Skeletal muscle tissue (tissue), 4 donors: ENCODE results near the gene PACRG. TPM values are rescaled to one million over a fixed set of nuclear protein-coding genes. Genes with fewer than 3 reads are reported as not detected.

Experiments
- H3K27ac ChIP-seq: one replicate; pipeline ENCODE4 v1.7.0; 2013; ENCODE audit warnings: mild to moderate bottlenecking, low read depth, low read length, inconsistent platforms
- H3K27me3 ChIP-seq, 3 donors: one replicate each; pipeline ENCODE4 v1.7.0; 2013; ENCODE audit warnings: low read length in 3 of 3; ENCODE audit not compliant: control insufficient read depth in 3 of 3, insufficient read depth in 3 of 3
- H3K36me3 ChIP-seq, 3 donors: one replicate each; pipeline ENCODE4 v1.7.0; 2013; ENCODE audit warnings: low read length in 3 of 3; ENCODE audit not compliant: control insufficient read depth in 3 of 3, insufficient read depth in 3 of 3
- H3K4me1 ChIP-seq, 3 donors: one replicate each; pipeline ENCODE4 v1.7.0; 2013; ENCODE audit warnings: low read length in 3 of 3, mild to moderate bottlenecking in 3 of 3; ENCODE audit not compliant: control insufficient read depth in 3 of 3, insufficient read depth in 3 of 3
- H3K4me3 ChIP-seq, 3 donors: one replicate each; pipeline ENCODE4 v1.7.0; 2013; ENCODE audit warnings: low read length in 3 of 3
- H3K9ac ChIP-seq, 3 donors: one replicate each; pipeline ENCODE4 v1.7.0; 2013; ENCODE audit warnings: low read length in 3 of 3, mild to moderate bottlenecking in 3 of 3, moderate library complexity in 2 of 3, low read depth in 1 of 3
- H3K9me3 ChIP-seq, 3 donors: one replicate each; pipeline ENCODE4 v1.7.0; 2013; ENCODE audit warnings: low read length in 3 of 3; ENCODE audit not compliant: control insufficient read depth in 3 of 3
- total RNA-seq: library from RNA; depleted of rRNA; stranded (reverse); fragments of >200 nt; gene quantifications from one replicate; pipeline ENCODE4 v1.2.3, GENCODE V29; 2014
- donor health status: Osteomylitis.

The PACRG gene
- total RNA-seq, 1 donor from 2014 or later: 1.0 TPM

- Histone ChIP-seq H3K9me3 (no peaks in the 10 kb centered on the region), H3K36me3 (no peaks in the 10 kb centered on the region), H3K4me1 (peaks cover 22 to 45% (median 38%) of the 10 kb centered on the region in 3 donors), H3K9ac (no peak overlapping the region), H3K4me3 (no peak overlapping the region), H3K27me3 (no peaks in the 10 kb centered on the region), H3K27ac (no peak overlapping the region)
These were observed 595.9 kb downstream of the PACRG start for GRCh38 chr6:163323705-163324104.

- no peak overlapping the region for H3K4me3 ChIP-seq
- no peaks in the 10 kb centered on the region for H3K27me3 ChIP-seq
- H3K9ac ChIP-seq: no peak overlapping the region
- no peaks in the 10 kb centered on the region for H3K36me3 ChIP-seq
- H3K27ac ChIP-seq: no peak overlapping the region
- H3K9me3 ChIP-seq: no peaks in the 10 kb centered on the region
- H3K4me1 ChIP-seq: peaks cover 22 to 40% (median 34%) of the 10 kb centered on the region in 3 donors
These were observed 596.5 kb downstream of the PACRG start for GRCh38 chr6:163324326-163324687.

GRCh38 chr6:163324688-163325389, 597.1 kb downstream of the PACRG start:
- H3K9ac ChIP-seq: peak overlapping the region in 1 of 3 donors; percentile 51

GRCh38 chr6:163325390-163325784, 597.6 kb downstream of the PACRG start:
- no peaks in the 10 kb centered on the region for H3K36me3 ChIP-seq
- no peak overlapping the region for H3K9ac ChIP-seq
- no peak overlapping the region for H3K4me3 ChIP-seq
- no peaks in the 10 kb centered on the region for H3K9me3 ChIP-seq
- peaks cover 16 to 30% (median 27%) of the 10 kb centered on the region in 3 donors for H3K4me1 ChIP-seq
- no peaks in the 10 kb centered on the region for H3K27me3 ChIP-seq
- H3K27ac ChIP-seq: no peak overlapping the region

More at GRCh38 chr6:163324688-163325389, 597.1 kb downstream of the PACRG start:
- Histone ChIP-seq H3K9me3 (no peaks in the 10 kb centered on the region), H3K27ac (no peak overlapping the region), H3K27me3 (no peaks in the 10 kb centered on the region), H3K4me3 (peak overlapping the region in 1 of 3 donors; percentile 16), H3K36me3 (no peaks in the 10 kb centered on the region), H3K4me1 (peaks cover 21 to 36% (median 33%) of the 10 kb centered on the region in 3 donors)

- no peaks in the 10 kb centered on the region for H3K36me3 ChIP-seq
- H3K9ac ChIP-seq: no peak overlapping the region
- H3K27me3 ChIP-seq: no peaks in the 10 kb centered on the region
- H3K27ac ChIP-seq: no peak overlapping the region
- H3K4me3 ChIP-seq: no peak overlapping the region
- H3K9me3 ChIP-seq: no peaks in the 10 kb centered on the region
- peaks cover 12 to 21% (median 17%) of the 10 kb centered on the region in 3 donors for H3K4me1 ChIP-seq
These were observed 599.5 kb downstream of the PACRG start for GRCh38 chr6:163327165-163327880.

- Histone ChIP-seq H3K27ac (no peak overlapping the region), H3K9me3 (no peaks in the 10 kb centered on the region), H3K9ac (no peak overlapping the region), H3K4me1 (peaks cover 12 to 25% (median 20%) of the 10 kb centered on the region in 3 donors), H3K4me3 (no peak overlapping the region), H3K36me3 (no peaks in the 10 kb centered on the region), H3K27me3 (no peaks in the 10 kb centered on the region)
These were observed 600.1 kb downstream of the PACRG start for GRCh38 chr6:163327921-163328320.

GRCh38 chr6:163328411-163328810, 600.6 kb downstream of the PACRG start:
- Histone ChIP-seq H3K9ac (no peak overlapping the region), H3K27ac (no peak overlapping the region), H3K36me3 (no peaks in the 10 kb centered on the region), H3K27me3 (no peaks in the 10 kb centered on the region), H3K4me3 (no peak overlapping the region), H3K4me1 (peaks cover 12 to 26% (median 21%) of the 10 kb centered on the region in 3 donors), H3K9me3 (no peaks in the 10 kb centered on the region)

GRCh38 chr6:163329991-163330390, 602.2 kb downstream of the PACRG start:
- Histone ChIP-seq H3K4me1 (peaks cover 16 to 29% (median 27%) of the 10 kb centered on the region in 3 donors), H3K4me3 (no peak overlapping the region), H3K9me3 (no peaks in the 10 kb centered on the region), H3K36me3 (no peaks in the 10 kb centered on the region), H3K27ac (no peak overlapping the region), H3K27me3 (no peaks in the 10 kb centered on the region), H3K9ac (no peak overlapping the region)

GRCh38 chr6:163331245-163331644, 603.5 kb downstream of the PACRG start:
- Histone ChIP-seq H3K4me3 (no peak overlapping the region), H3K27me3 (no peaks in the 10 kb centered on the region), H3K36me3 (no peaks in the 10 kb centered on the region), H3K9me3 (no peaks in the 10 kb centered on the region), H3K27ac (no peak overlapping the region), H3K9ac (no peak overlapping the region), H3K4me1 (peaks cover 22 to 38% (median 34%) of the 10 kb centered on the region in 3 donors)

GRCh38 chr6:163332575-163332974, 604.8 kb downstream of the PACRG start:
- Histone ChIP-seq H3K9ac (no peak overlapping the region), H3K36me3 (no peaks in the 10 kb centered on the region), H3K27ac (no peak overlapping the region), H3K4me1 (peaks cover 35 to 52% (median 47%) of the 10 kb centered on the region in 3 donors), H3K9me3 (no peaks in the 10 kb centered on the region), H3K27me3 (no peaks in the 10 kb centered on the region), H3K4me3 (no peak overlapping the region)
